ENCODE measurements around the gene ATP1A1. TPM values are rescaled to one million over a fixed set of nuclear protein-coding genes. Genes with fewer than 3 reads are reported as not detected.

Gene ATP1A1
- total and polyA plus RNA-seq, 7 donors: 66.1 to 440 (median 230) TPM

GRCh38 chr1:116352349-116352813 lies 20.7 kb upstream of the ATP1A1 start:
- intact Hi-C loops (cut with DNase I): no loop called here
- no peak for ATAC-seq

GRCh38 chr1:116353155-116353554 lies 19.9 kb upstream of the ATP1A1 start:
- intact Hi-C loops (cut with DNase I): no loop called here
- no peak for ATAC-seq

More at GRCh38 chr1:116352349-116352813, 20.7 kb upstream of the ATP1A1 start:
- no peaks in the 10 kb centered on the region for H3K9me3 ChIP-seq
- H3K4me3 ChIP-seq: no peak overlapping the region
- 88 to 95% (median 91%) methylated on average over 3 of the region's 3 CpGs for WGBS, 3 donors
- H3K27ac ChIP-seq: no peak overlapping the region
- H3K36me3 ChIP-seq (ENCODE audit: insufficient read depth in 1 of 2, low read depth in 1 of 2): no peaks in the 10 kb centered on the region
- peaks cover 10% of the 10 kb centered on the region for H3K4me1 ChIP-seq
- no peak for DNase-seq
- no peaks in the 10 kb centered on the region for H3K27me3 ChIP-seq (ENCODE audit: insufficient read depth in 3 of 3, low read length in 2 of 3)
- TF ChIP-seq CTCF (IDR thresholded peaks at IDR 0.05): no peak

GRCh38 chr1:116356067-116356466 lies 17.0 kb upstream of the ATP1A1 start:
- Histone ChIP-seq H3K9me3 (no peaks in the 10 kb centered on the region), H3K27me3 (ENCODE audit: insufficient read depth in 3 of 3, low read length in 2 of 3) (no peaks in the 10 kb centered on the region), H3K4me3 (no peak overlapping the region), H3K36me3 (ENCODE audit: insufficient read depth in 1 of 2, low read depth in 1 of 2) (no peaks in the 10 kb centered on the region), H3K27ac (no peak overlapping the region), H3K4me1 (no peaks in the 10 kb centered on the region)
- TF ChIP-seq CTCF (IDR thresholded peaks at IDR 0.05): no peak
- ATAC-seq (no peak), DNase-seq (no peak)
- intact Hi-C loops (cut with DNase I): no loop called here
- WGBS, 3 donors: 75 to 79% (median 76%) methylated on average over 4 of the region's 4 CpGs

More at GRCh38 chr1:116353155-116353554, 19.9 kb upstream of the ATP1A1 start:
- H3K27ac ChIP-seq: no peak overlapping the region
- H3K36me3 ChIP-seq (ENCODE audit: insufficient read depth in 1 of 2, low read depth in 1 of 2): no peaks in the 10 kb centered on the region
- H3K4me1 ChIP-seq: peaks cover 5% of the 10 kb centered on the region
- TF ChIP-seq CTCF (IDR thresholded peaks at IDR 0.05): no peak
- no peaks in the 10 kb centered on the region for H3K9me3 ChIP-seq
- WGBS, 3 donors: 93 to 97% (median 94%) methylated on average over 8 of the region's 8 CpGs
- H3K27me3 ChIP-seq (ENCODE audit: insufficient read depth in 3 of 3, low read length in 2 of 3): no peaks in the 10 kb centered on the region
- no peak overlapping the region for H3K4me3 ChIP-seq
- no peak for DNase-seq

- H3K36me3 ChIP-seq (ENCODE audit: insufficient read depth in 1 of 2, low read depth in 1 of 2): no peaks in the 10 kb centered on the region
- DNase-seq (no peak), ATAC-seq (no peak)
- TF ChIP-seq CTCF (IDR thresholded peaks at IDR 0.05): no peak
- 64 to 69% (median 68%) methylated on average over 2 of the region's 2 CpGs for WGBS, 3 donors
- no peak overlapping the region for H3K4me3 ChIP-seq
- no peaks in the 10 kb centered on the region for H3K27me3 ChIP-seq (ENCODE audit: insufficient read depth in 3 of 3, low read length in 2 of 3)
- no peaks in the 10 kb centered on the region for H3K4me1 ChIP-seq
- no peaks in the 10 kb centered on the region for H3K9me3 ChIP-seq
- intact Hi-C loops (cut with DNase I): no loop called here
- H3K27ac ChIP-seq: no peak overlapping the region
These were observed 16.4 kb upstream of the ATP1A1 start for GRCh38 chr1:116356673-116357072.

- DNase-seq: no peak
- Histone ChIP-seq H3K36me3 (ENCODE audit: insufficient read depth in 1 of 2, low read depth in 1 of 2) (no peaks in the 10 kb centered on the region), H3K9me3 (no peaks in the 10 kb centered on the region), H3K27ac (no peak overlapping the region), H3K4me3 (no peak overlapping the region), H3K27me3 (ENCODE audit: insufficient read depth in 3 of 3, low read length in 2 of 3) (no peaks in the 10 kb centered on the region), H3K4me1 (no peaks in the 10 kb centered on the region)
- 92 to 100% (median 95%) methylated on average over 1 of the region's 1 CpG for WGBS, 3 donors
- no peak for TF ChIP-seq CTCF (IDR thresholded peaks at IDR 0.05)
- ATAC-seq: no peak
- intact Hi-C loops (cut with DNase I): no loop called here
These were observed 15.6 kb upstream of the ATP1A1 start for GRCh38 chr1:116357487-116357886.

All from psoas muscle (tissue), 8 donors.